ENCODE results near the gene CROCC2. TPM values are rescaled to one million over a fixed set of nuclear protein-coding genes. Genes with fewer than 3 reads are reported as not detected.

CROCC2 gene
- total RNA-seq, 1 donor from 2014 or later: not detected

GRCh38 chr2:240919786-240920782 is 13.9 kb downstream of the CROCC2 start:
- TF ChIP-seq CTCF (IDR thresholded peaks at IDR 0.05): no peak
- Mint-ChIP-seq H3K27me3 (ENCODE audit: low read depth) (no peaks in the 10 kb centered on the region), H3K36me3 (ENCODE audit: low read depth) (no peaks in the 10 kb centered on the region), H3K9me3 (ENCODE audit: low read depth) (no peaks in the 10 kb centered on the region), H3K4me1 (ENCODE audit: low read depth) (peaks cover 8% of the 10 kb centered on the region), H3K4me3 (ENCODE audit: unreplicated experiment) (no peak overlapping the region), H3K27ac (ENCODE audit: unreplicated experiment) (no peak overlapping the region)
- peak; percentile 89 for DNase-seq (ENCODE audit: low spot score)

GRCh38 chr2:240920783-240921231 is 14.7 kb downstream of the CROCC2 start:
- H3K4me1 Mint-ChIP-seq (ENCODE audit: low read depth): peaks cover 8% of the 10 kb centered on the region
- no peaks in the 10 kb centered on the region for H3K9me3 Mint-ChIP-seq (ENCODE audit: low read depth)
- H3K4me3 Mint-ChIP-seq (ENCODE audit: unreplicated experiment): no peak overlapping the region
- H3K27me3 Mint-ChIP-seq (ENCODE audit: low read depth): no peaks in the 10 kb centered on the region
- TF ChIP-seq CTCF (IDR thresholded peaks at IDR 0.05): no peak
- peak overlapping the region; percentile 81 for H3K27ac Mint-ChIP-seq (ENCODE audit: unreplicated experiment)
- H3K36me3 Mint-ChIP-seq (ENCODE audit: low read depth): no peaks in the 10 kb centered on the region
- no peak for DNase-seq (ENCODE audit: low spot score)

GRCh38 chr2:240921311-240921994 is 15.3 kb downstream of the CROCC2 start:
- DNase-seq (ENCODE audit: low spot score): peak; percentile 84
- no peaks in the 10 kb centered on the region for H3K36me3 Mint-ChIP-seq (ENCODE audit: low read depth)
- no peaks in the 10 kb centered on the region for H3K27me3 Mint-ChIP-seq (ENCODE audit: low read depth)
- H3K4me1 Mint-ChIP-seq (ENCODE audit: low read depth): peaks cover 8% of the 10 kb centered on the region
- peak overlapping the region; percentile 81 for H3K27ac Mint-ChIP-seq (ENCODE audit: unreplicated experiment)
- no peaks in the 10 kb centered on the region for H3K9me3 Mint-ChIP-seq (ENCODE audit: low read depth)
- TF ChIP-seq CTCF (IDR thresholded peaks at IDR 0.05): no peak
- H3K4me3 Mint-ChIP-seq (ENCODE audit: unreplicated experiment): no peak overlapping the region

GRCh38 chr2:240921995-240922244 is 15.8 kb downstream of the CROCC2 start:
- peaks cover under 1% of the 10 kb centered on the region for H3K27me3 Mint-ChIP-seq (ENCODE audit: low read depth)
- H3K27ac Mint-ChIP-seq (ENCODE audit: unreplicated experiment): no peak overlapping the region
- no peak for TF ChIP-seq CTCF (IDR thresholded peaks at IDR 0.05)
- no peak for DNase-seq (ENCODE audit: low spot score)
- H3K36me3 Mint-ChIP-seq (ENCODE audit: low read depth): no peaks in the 10 kb centered on the region
- no peak overlapping the region for H3K4me3 Mint-ChIP-seq (ENCODE audit: unreplicated experiment)
- H3K4me1 Mint-ChIP-seq (ENCODE audit: low read depth): peaks cover 8% of the 10 kb centered on the region
- peaks cover under 1% of the 10 kb centered on the region for H3K9me3 Mint-ChIP-seq (ENCODE audit: low read depth)

- Mint-ChIP-seq H3K36me3 (ENCODE audit: low read depth) (no peaks in the 10 kb centered on the region), H3K9me3 (ENCODE audit: low read depth) (peaks cover 5% of the 10 kb centered on the region), H3K4me3 (ENCODE audit: unreplicated experiment) (no peak overlapping the region), H3K27ac (ENCODE audit: unreplicated experiment) (no peak overlapping the region), H3K4me1 (ENCODE audit: low read depth) (peaks cover 8% of the 10 kb centered on the region), H3K27me3 (ENCODE audit: low read depth) (peaks cover 5% of the 10 kb centered on the region)
- DNase-seq (ENCODE audit: low spot score): no peak
- no peak for TF ChIP-seq CTCF (IDR thresholded peaks at IDR 0.05)
Measured at GRCh38 chr2:240922245-240922981, 16.3 kb downstream of the CROCC2 start.

Data from chondrocyte (in vitro differentiated cells).